ENCODE measurements around the gene PELI1.

GRCh38 chr2:64114063-64114911 lies 29.9 kb downstream of the PELI1 start:
- TF ChIP-seq POLR2A (IDR thresholded peaks at IDR 0.05; ENCODE audit: low read length) = no peak
- TF ChIP-seq GATA1 (IDR thresholded peaks at IDR 0.05; ENCODE audit: low read depth, low read length) = no peak
